ENCODE measurements around the gene FCHO2.

Gene FCHO2

DNA sequence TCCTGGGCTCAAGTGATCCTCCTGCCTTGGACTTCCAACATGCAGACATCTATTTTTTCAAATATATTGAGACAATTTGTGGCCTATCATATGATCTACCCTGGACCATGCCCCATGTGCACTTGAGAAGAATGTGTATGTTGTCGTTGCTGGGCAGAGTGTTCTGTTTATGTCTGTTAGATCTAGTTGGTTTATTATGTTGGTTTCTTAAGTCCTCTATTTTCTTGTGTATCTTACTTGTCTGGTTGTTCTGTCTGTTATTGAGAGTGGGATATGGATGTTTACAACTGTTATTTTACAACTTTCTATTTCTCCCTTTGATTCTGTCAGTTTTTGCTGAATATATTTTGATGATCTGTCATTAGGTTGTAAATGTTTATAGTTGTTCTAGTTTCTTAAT lies 154.3 kb downstream of the FCHO2 start:
- Mint-ChIP-seq H3K4me3 (no peak overlapping the region), H3K27ac (no peak overlapping the region), H3K36me3 (ENCODE audit: low read depth) (no peaks in the 10 kb centered on the region), H3K27me3 (ENCODE audit: low read depth) (peaks cover 24% of the 10 kb centered on the region), H3K9me3 (peaks cover 13% of the 10 kb centered on the region), H3K4me1 (no peaks in the 10 kb centered on the region)
- TF ChIP-seq, protein P1, sequence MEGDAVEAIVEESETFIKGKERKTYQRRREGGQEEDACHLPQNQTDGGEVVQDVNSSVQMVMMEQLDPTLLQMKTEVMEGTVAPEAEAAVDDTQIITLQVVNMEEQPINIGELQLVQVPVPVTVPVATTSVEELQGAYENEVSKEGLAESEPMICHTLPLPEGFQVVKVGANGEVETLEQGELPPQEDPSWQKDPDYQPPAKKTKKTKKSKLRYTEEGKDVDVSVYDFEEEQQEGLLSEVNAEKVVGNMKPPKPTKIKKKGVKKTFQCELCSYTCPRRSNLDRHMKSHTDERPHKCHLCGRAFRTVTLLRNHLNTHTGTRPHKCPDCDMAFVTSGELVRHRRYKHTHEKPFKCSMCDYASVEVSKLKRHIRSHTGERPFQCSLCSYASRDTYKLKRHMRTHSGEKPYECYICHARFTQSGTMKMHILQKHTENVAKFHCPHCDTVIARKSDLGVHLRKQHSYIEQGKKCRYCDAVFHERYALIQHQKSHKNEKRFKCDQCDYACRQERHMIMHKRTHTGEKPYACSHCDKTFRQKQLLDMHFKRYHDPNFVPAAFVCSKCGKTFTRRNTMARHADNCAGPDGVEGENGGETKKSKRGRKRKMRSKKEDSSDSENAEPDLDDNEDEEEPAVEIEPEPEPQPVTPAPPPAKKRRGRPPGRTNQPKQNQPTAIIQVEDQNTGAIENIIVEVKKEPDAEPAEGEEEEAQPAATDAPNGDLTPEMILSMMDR (IDR thresholded peaks at IDR 0.05; ENCODE audit: unreplicated experiment in 3 of 3): no peak

DNA sequence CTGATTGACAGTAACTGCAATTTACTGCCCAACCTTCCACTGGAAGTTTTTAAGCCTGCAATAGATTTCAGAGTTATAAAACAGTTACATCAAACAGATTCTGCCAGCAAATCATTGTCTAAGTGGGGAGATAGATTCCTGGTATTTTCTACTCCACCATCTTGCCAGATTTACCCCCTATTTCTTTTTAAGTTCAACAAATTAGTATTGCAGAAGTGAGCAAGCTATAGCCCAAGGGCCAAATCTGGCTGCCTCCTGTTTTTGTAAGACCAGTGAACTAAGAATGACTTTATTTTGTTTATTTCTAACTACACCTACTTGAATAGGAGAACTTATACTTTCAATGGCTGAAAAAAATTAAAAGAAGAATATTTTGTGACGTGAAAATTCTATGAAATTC lies 155.7 kb downstream of the FCHO2 start:
- Mint-ChIP-seq H3K9me3 (peaks cover 13% of the 10 kb centered on the region), H3K4me3 (no peak overlapping the region), H3K36me3 (ENCODE audit: low read depth) (no peaks in the 10 kb centered on the region), H3K27me3 (ENCODE audit: low read depth) (peaks cover 33% of the 10 kb centered on the region), H3K4me1 (no peaks in the 10 kb centered on the region), H3K27ac (no peak overlapping the region)
- TF ChIP-seq, protein P1 (IDR thresholded peaks at IDR 0.05; ENCODE audit: unreplicated experiment in 3 of 3): no peak

DNA sequence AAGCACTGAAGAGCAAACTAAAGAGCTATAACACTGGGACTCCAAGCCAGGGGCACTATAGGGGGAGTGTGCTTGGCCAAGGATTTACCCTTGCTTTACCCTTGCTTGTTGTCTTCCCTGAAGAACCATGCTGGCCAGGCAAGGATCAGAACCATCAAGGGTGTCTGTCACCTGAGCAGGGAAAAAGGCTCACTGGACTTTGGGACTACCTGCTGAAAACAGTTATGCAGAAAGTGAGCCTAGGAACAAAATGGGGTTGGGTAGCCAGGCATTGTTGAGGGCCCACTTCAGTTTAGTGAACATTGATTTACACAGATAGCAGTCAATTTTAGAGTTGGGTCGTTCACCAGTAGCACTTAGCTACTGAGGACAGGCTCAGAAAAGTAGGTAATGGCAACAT lies 156.5 kb downstream of the FCHO2 start:
- Mint-ChIP-seq H3K27me3 (ENCODE audit: low read depth) (peaks cover 42% of the 10 kb centered on the region), H3K4me1 (no peaks in the 10 kb centered on the region), H3K27ac (no peak overlapping the region), H3K4me3 (no peak overlapping the region), H3K9me3 (peaks cover 11% of the 10 kb centered on the region), H3K36me3 (ENCODE audit: low read depth) (no peaks in the 10 kb centered on the region)
- TF ChIP-seq, protein P1 (IDR thresholded peaks at IDR 0.05; ENCODE audit: unreplicated experiment in 3 of 3): no peak

DNA sequence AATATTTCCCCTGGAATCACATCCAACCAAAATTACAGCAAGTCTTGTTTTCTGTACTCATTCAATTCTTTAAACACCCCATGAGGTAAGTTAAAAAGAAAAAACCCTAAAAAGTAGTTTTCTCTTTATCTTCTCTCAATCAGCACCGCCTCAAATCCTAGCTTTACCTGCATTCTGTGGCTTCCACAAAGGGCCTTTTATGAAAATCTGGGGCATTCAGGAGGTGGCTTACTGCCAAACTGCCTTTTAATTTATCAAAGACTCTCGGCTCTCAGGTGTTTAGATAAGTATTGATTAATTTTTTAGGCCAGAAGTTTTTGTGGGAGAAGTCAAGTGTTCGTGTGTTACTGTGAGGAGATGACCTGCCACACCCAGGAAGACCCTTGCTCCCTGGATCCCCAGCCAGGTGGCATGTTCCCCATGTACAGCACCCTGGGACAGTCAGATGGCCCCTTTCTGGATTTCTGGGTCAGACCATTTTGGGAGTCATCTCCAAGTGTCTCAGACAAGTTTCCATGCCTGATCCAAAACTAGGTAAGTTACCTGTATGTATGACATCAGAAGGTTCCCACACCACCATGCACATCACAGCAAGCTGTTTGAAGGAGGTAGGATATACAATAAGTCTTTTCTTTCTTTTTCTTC lies 158.3 kb downstream of the FCHO2 start:
- H3K36me3 Mint-ChIP-seq (ENCODE audit: low read depth): no peaks in the 10 kb centered on the region
- peaks cover 4% of the 10 kb centered on the region for H3K9me3 Mint-ChIP-seq
- H3K27ac Mint-ChIP-seq: no peak overlapping the region
- TF ChIP-seq, protein P1 (IDR thresholded peaks at IDR 0.05; ENCODE audit: unreplicated experiment in 3 of 3): no peak
- H3K4me1 Mint-ChIP-seq: peaks cover 6% of the 10 kb centered on the region
- H3K4me3 Mint-ChIP-seq: no peak overlapping the region
- peaks cover 60% of the 10 kb centered on the region for H3K27me3 Mint-ChIP-seq (ENCODE audit: low read depth)

DNA sequence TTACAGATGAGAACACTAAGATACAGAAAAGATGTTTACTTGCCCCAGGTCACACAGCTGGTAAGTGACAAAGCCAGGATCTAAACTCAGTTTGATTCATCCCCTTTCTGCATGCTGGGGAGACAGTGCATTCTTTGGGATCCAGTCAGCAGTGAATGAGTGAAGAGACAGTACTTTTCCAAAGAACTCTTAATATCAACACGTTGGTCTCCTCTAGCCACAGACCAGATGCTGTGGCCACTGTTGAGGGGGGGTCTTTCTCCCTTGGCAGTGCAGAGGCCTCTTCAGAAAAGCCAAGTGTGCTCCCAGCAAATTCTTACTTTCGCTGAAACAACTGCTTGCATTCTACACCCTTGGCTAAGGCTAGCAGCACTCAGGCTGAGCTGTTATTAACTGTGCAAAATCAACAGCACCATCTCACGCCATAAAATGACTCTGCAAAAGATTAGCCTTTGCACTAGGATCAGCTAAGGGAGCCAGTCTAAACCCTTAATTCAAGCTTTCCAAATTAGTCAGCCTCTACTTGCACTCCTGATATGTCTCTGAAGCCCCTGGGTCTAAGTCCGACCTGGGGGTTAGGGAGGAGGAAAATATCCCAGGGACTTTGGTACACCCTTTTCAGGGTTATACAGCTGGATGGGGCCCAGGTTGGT lies 159.7 kb downstream of the FCHO2 start:
- Mint-ChIP-seq H3K9me3 (no peaks in the 10 kb centered on the region), H3K36me3 (ENCODE audit: low read depth) (no peaks in the 10 kb centered on the region), H3K4me3 (no peak overlapping the region), H3K27ac (no peak overlapping the region), H3K4me1 (peaks cover 10% of the 10 kb centered on the region), H3K27me3 (ENCODE audit: low read depth) (peaks cover 63% of the 10 kb centered on the region)
- TF ChIP-seq, protein P1 (IDR thresholded peaks at IDR 0.05; ENCODE audit: unreplicated experiment in 3 of 3): no peak

DNA sequence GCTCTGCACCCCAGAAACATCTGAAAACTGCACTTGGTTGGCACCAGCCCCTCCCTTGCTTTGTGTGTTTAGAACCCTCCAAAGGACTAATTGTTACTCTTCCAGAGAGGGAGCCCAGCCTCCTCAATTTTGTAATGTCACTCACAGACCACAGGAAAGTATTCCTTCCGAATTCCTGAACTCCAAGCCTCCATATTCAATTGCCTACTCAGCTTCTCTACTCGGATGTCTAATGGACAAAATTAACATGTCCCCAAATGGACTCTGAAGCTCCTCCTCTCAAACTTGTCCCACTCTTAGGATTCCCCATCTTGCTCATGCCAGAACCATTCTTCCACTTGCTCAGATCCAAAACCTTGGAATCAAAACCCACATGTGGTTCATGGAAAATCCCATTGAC lies 160.7 kb downstream of the FCHO2 start:
- Mint-ChIP-seq H3K4me3 (no peak overlapping the region), H3K36me3 (ENCODE audit: low read depth) (no peaks in the 10 kb centered on the region), H3K4me1 (peaks cover 15% of the 10 kb centered on the region), H3K9me3 (no peaks in the 10 kb centered on the region), H3K27me3 (ENCODE audit: low read depth) (peaks cover 72% of the 10 kb centered on the region), H3K27ac (no peak overlapping the region)
- TF ChIP-seq, protein P1 (IDR thresholded peaks at IDR 0.05; ENCODE audit: unreplicated experiment in 3 of 3): no peak

All from nephron (organoid).